Esophagus (tissue), 2 donors: ENCODE data around the gene FXYD5. TPM values are rescaled to one million over a fixed set of nuclear protein-coding genes. Genes with fewer than 3 reads are reported as not detected.

Experiments used
- H3K27ac ChIP-seq, 2 donors: one replicate each; pipeline ENCODE4 v1.5.1; 2013; ENCODE audit warnings: low read depth in 2 of 2, mild to moderate bottlenecking in 2 of 2, inconsistent platforms in 1 of 2, low read length in 1 of 2, moderate library complexity in 1 of 2
- H3K27me3 ChIP-seq, 2 donors: one replicate each; pipeline ENCODE4 v1.6.1; 2013; ENCODE audit warnings: low read length in 2 of 2, control low read depth in 1 of 2, mild to moderate bottlenecking in 1 of 2; ENCODE audit not compliant: insufficient read depth in 2 of 2, control insufficient read depth in 1 of 2
- H3K36me3 ChIP-seq, 2 donors: one replicate each; pipeline ENCODE4 v1.6.1; 2013; ENCODE audit warnings: low read length in 1 of 2; ENCODE audit not compliant: control insufficient read depth in 2 of 2, insufficient read depth in 2 of 2
- H3K4me1 ChIP-seq, 2 donors: one replicate each; pipeline ENCODE4 v1.6.1; 2013; ENCODE audit warnings: low read length in 1 of 2; ENCODE audit not compliant: control insufficient read depth in 2 of 2, insufficient read depth in 2 of 2
- H3K4me3 ChIP-seq, 2 donors: one replicate each; pipeline ENCODE4 v1.5.1; 2013; ENCODE audit warnings: low read length in 2 of 2, mild to moderate bottlenecking in 2 of 2, low read depth in 1 of 2, moderate library complexity in 1 of 2
- H3K9me3 ChIP-seq, 2 donors: one replicate each; pipeline ENCODE4 v1.6.1; 2013; ENCODE audit warnings: mild to moderate bottlenecking in 2 of 2, low read depth in 1 of 2, low read length in 1 of 2, moderate library complexity in 1 of 2; ENCODE audit not compliant: control insufficient read depth in 2 of 2, insufficient read depth in 1 of 2
- WGBS, 2 donors: extraction: QIAGEN DNeasy Blood & Tissue Kit; methylation state at CpG; one replicate each; pipeline ENCODE4 v1.1.7; 2013; 5-methylcytosine and 5-hydroxymethylcytosine counted together
- polyA plus RNA-seq, 2 donors: library from polyadenylated mRNA; stranded (reverse); fragments of 200-250 nt; gene quantifications; one replicate each; pipeline ENCODE4 v1.2.3, GENCODE V29; 2013
- donor health status: healthy with polysubstance abuse.
- donor health status: Bipolar disorder and iron deficiency.

FXYD5 gene
- polyA plus RNA-seq, 2 donors = 33.5 to 94.9 TPM

GRCh38 chr19:35119578-35120155, 34.9 kb upstream of the FXYD5 start:
- Histone ChIP-seq H3K4me3 (peak overlapping the region in 1 of 2 donors; percentile 40), H3K27me3 (no peaks in the 10 kb centered on the region), H3K27ac (peak overlapping the region; percentile 91 to 97), H3K9me3 (no peaks in the 10 kb centered on the region), H3K36me3 (peaks cover 0 to 5% of the 10 kb centered on the region in 2 donors), H3K4me1 (peaks cover 0 to 39% of the 10 kb centered on the region in 2 donors)
- 55 to 75% methylated on average over 9 of the region's 9 CpGs for WGBS, 2 donors

- WGBS, 2 donors = 34 to 46% methylated on average over 7 of the region's 7 CpGs
- Histone ChIP-seq H3K27ac (peak overlapping the region; percentile 83 to 91), H3K27me3 (no peaks in the 10 kb centered on the region), H3K4me3 (no peak overlapping the region), H3K36me3 (peaks cover 0 to 5% of the 10 kb centered on the region in 2 donors), H3K4me1 (peaks cover 5 to 39% of the 10 kb centered on the region in 2 donors), H3K9me3 (no peaks in the 10 kb centered on the region)
These were observed 34.0 kb upstream of the FXYD5 start for GRCh38 chr19:35120492-35120891.

- no peak overlapping the region for H3K4me3 ChIP-seq
- no peaks in the 10 kb centered on the region for H3K9me3 ChIP-seq
- H3K27me3 ChIP-seq = no peaks in the 10 kb centered on the region
- peaks cover 5 to 43% of the 10 kb centered on the region in 2 donors for H3K4me1 ChIP-seq
- H3K36me3 ChIP-seq = peaks cover 0 to 5% of the 10 kb centered on the region in 2 donors
- WGBS, 2 donors = 46 to 67% methylated on average over 7 of the region's 7 CpGs
- peak overlapping the region; percentile 83 to 91 for H3K27ac ChIP-seq
These were observed 33.6 kb upstream of the FXYD5 start for GRCh38 chr19:35120898-35121297.

DNA sequence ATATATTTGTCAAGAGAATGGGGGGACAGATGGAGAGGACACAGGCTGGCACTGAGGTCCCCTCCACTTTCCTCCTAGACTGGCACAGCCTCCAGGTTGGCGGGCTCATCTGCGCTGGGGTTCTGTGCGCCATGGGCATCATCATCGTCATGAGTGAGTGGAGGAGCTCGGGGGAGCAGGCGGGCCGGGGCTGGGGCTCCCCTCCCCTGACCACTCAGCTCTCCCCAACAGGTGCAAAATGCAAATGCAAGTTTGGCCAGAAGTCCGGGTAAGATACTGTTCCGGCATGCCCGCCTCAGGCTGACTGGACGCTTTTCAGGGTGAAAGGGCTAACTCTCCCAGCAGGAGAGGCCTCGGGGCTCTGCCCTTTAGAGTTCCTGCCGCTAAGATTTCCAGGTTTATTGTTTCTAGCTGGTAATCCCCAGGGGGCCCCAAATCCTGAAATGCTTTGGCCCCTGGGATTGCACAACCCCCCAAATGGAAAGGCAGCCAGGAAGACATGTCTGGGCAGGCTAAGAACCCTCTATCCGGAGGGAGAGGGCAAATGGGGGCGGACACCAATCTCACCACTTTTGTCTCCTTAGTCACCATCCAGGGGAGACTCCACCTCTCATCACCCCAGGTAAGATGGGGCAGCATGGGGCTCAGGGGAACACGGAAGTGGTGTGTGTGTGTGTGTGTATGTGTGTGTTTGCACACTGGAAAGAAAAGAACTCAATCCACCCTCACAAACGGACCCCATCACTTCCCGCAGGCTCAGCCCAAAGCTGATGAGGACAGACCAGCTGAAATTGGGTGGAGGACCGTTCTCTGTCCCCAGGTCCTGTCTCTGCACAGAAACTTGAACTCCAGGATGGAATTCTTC, 31.6 kb upstream of the FXYD5 start:
- H3K27ac ChIP-seq = peak overlapping the region; percentile 87 to 90
- H3K9me3 ChIP-seq = no peaks in the 10 kb centered on the region
- H3K36me3 ChIP-seq = peaks cover 0 to 5% of the 10 kb centered on the region in 2 donors
- no peaks in the 10 kb centered on the region for H3K27me3 ChIP-seq
- H3K4me3 ChIP-seq = no peak overlapping the region
- 51 to 74% methylated on average over 19 of the region's 19 CpGs for WGBS, 2 donors
- peaks cover 5 to 52% of the 10 kb centered on the region in 2 donors for H3K4me1 ChIP-seq

DNA sequence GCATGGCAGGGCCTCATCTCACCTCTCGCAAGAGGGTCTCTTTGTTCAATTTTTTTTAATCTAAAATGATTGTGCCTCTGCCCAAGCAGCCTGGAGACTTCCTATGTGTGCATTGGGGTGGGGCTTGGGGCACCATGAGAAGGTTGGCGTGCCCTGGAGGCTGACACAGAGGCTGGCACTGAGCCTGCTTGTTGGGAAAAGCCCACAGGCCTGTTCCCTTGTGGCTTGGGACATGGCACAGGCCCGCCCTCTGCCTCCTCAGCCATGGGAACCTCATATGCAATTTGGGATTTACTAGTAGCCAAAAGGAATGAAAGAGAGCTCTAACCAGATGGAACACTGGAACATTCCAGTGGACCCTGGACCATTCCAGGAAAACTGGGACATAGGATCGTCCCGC, 31.0 kb upstream of the FXYD5 start:
- peaks cover 5 to 51% of the 10 kb centered on the region in 2 donors for H3K4me1 ChIP-seq

GRCh38 chr19:35124098-35125060, 30.2 kb upstream of the FXYD5 start:
- H3K4me3 ChIP-seq = peak overlapping the region; percentile 44 to 48
- H3K9me3 ChIP-seq = no peaks in the 10 kb centered on the region
- H3K27me3 ChIP-seq = no peaks in the 10 kb centered on the region
- H3K4me1 ChIP-seq = peaks cover 5 to 44% of the 10 kb centered on the region in 2 donors
- peaks cover 0 to 3% of the 10 kb centered on the region in 2 donors for H3K36me3 ChIP-seq
- peak overlapping the region; percentile 87 to 90 for H3K27ac ChIP-seq
- 9% methylated on average over 42 of the region's 42 CpGs for whole genome bisulfite sequencing, 2 donors

More for the DNA sequence above, 31.0 kb upstream of the FXYD5 start:
- H3K4me3 ChIP-seq = no peak overlapping the region
- H3K27ac ChIP-seq = peak overlapping the region; percentile 87 to 90
- no peaks in the 10 kb centered on the region for H3K27me3 ChIP-seq
- no peaks in the 10 kb centered on the region for H3K9me3 ChIP-seq
- H3K36me3 ChIP-seq = peaks cover 0 to 5% of the 10 kb centered on the region in 2 donors
- WGBS, 2 donors = 48 to 60% methylated on average over 5 of the region's 5 CpGs

- peaks cover 0 to 3% of the 10 kb centered on the region in 2 donors for H3K36me3 ChIP-seq
- H3K27ac ChIP-seq = peak overlapping the region in 1 of 2 donors; percentile 15
- 72 to 79% methylated on average over 19 of the region's 19 CpGs for WGBS, 2 donors
- no peak overlapping the region for H3K4me3 ChIP-seq
- H3K9me3 ChIP-seq = no peaks in the 10 kb centered on the region
- peaks cover 5 to 42% of the 10 kb centered on the region in 2 donors for H3K4me1 ChIP-seq
- H3K27me3 ChIP-seq = no peaks in the 10 kb centered on the region
These were observed 29.2 kb upstream of the FXYD5 start for GRCh38 chr19:35125270-35125717.

DNA sequence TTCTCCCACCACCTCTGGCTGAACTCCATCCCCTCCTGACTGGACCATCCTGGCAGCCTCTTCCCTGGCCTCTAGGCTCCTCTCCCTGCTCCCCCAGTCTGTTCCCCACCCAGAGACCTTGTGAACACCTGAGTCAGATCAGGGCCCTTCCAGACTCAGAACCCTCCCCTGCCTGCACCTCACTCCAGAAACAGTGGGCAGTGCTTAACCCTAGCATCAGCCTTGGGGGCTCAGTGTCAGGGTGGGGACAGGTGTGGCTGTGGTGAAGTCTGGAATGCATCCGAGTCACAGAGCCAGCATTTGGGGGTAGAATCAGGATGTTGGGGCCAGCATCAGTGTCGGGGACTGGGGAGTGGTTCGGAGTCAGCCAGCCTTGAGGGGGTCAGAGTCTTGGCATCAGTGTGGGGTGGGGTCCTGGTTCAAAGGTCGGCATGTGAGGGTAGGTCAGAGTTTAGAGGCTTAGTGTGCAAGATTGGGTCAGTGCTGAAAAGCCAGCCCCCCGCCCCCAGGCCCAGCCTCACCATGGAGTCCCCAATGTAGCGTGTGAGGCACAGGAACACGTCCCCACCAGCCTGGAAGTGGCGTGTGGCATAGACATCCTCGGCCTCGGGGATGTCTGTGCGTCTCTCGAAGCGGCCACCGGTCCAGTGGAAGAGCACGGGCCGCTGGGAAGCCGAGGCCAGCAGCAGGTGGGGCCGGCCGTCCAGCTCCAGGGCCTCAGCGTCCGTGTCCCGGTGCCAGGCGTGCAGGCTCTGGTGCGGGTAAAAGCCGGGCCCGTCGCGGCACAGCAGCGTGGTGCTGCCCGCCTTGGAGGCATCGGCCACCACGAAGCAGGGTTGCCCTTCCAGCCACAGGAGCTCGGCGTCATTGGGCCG, 28.5 kb upstream of the FXYD5 start:
- Histone ChIP-seq H3K27ac (no peak overlapping the region), H3K36me3 (no peaks in the 10 kb centered on the region), H3K27me3 (no peaks in the 10 kb centered on the region), H3K4me3 (no peak overlapping the region), H3K4me1 (peaks cover 5 to 42% of the 10 kb centered on the region in 2 donors), H3K9me3 (no peaks in the 10 kb centered on the region)
- WGBS, 2 donors = 67 to 77% methylated on average over 35 of the region's 35 CpGs
